HG03196 (cell line): Measurements from ENCODE around the gene RPS5.
"Not testable (repeated sequence)": the region's sequence is repeated elsewhere in the genome, so short reads cannot be mapped to it uniquely, and the experiment has no call there.

Experiments
- ATAC-seq: cut with Tn5 transposase; IDR thresholded peaks from one replicate; pipeline ENCODE4 v1.9.1; 2021; ENCODE audit not compliant: unreplicated experiment

The RPS5 gene

DNA sequence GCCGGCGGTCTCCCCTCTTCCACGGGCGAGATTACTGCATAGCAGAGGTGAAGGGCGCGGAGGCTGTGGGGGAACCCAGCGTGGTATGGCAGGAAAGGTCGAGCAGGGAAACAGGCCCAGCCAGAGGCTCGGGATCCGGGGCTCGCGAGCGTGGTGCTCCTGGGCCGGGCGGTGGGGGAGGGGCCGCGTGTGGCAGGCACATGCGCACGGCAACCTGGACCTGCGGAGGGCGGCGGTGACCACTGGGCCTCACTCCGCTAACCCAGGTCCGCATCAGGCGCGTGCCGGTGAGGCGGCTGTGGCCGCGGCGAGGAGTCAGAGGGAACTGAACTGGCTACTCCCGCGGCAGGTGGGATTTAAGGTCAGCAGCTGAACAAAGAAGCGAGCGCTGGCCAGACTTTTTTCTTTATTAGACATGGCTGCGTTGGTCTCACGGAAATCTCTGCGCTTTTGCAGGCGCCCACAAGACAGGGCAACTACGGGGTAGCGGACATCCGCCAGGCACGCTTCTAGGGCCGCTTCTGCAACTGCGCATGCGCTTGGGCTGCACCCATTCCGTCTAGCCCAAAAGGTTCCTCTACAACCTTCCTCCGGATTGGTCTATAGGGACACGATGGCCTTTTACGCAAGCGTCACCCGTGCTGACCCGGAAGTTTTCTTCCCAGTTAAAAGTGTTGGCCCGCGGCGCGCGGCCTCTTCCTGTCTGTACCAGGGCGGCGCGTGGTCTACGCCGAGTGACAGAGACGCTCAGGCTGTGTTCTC, at the start of gene RPS5:
Gene RPS5, plus strand, starts transcription at position 694 of the 762 bp plus-strand sequence. CDS start 869 bp downstream, outside the sequence.
- peak; percentile 85 for ATAC-seq

- ATAC-seq: no peak
These were observed 48.7 kb upstream of the RPS5 start for GRCh38 chr19:58338336-58338735.

- no peak for ATAC-seq
These were observed 48.1 kb upstream of the RPS5 start for GRCh38 chr19:58338825-58339558.

- no peak for ATAC-seq
These were observed 41.5 kb upstream of the RPS5 start for GRCh38 chr19:58345558-58345957.

- ATAC-seq: peak; percentile 68
These were observed 39.8 kb upstream of the RPS5 start for GRCh38 chr19:58346961-58347929.

- ATAC-seq: not testable (repeated sequence)
These were observed 39.0 kb upstream of the RPS5 start for GRCh38 chr19:58348080-58348479.

DNA sequence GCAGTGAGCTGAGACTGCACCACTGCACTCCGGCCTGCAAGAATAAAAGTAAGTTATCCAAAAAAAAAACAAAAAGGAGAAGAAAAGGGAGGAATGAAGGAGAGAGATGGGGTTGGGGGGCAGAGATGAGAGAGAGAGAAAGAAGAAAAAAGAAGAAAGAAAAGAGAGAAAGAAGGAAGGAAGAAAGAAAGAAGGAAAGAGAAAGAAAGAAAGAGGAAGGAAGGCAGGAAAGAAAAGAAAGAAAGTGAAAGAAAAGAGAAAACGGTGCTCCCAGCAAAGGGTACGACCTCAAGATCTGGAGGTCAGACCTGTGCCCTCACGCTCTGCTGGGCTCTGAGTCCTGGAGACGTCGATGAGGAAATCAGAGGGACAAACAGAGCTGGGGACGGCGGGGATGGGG, 37.5 kb upstream of the RPS5 start:
- no peak for ATAC-seq

- no peak for ATAC-seq
These were observed 36.8 kb upstream of the RPS5 start for GRCh38 chr19:58350001-58350861.

- ATAC-seq: no peak
These were observed 36.1 kb upstream of the RPS5 start for GRCh38 chr19:58350871-58351557.

- no peak for ATAC-seq
These were observed 35.6 kb upstream of the RPS5 start for GRCh38 chr19:58351558-58351878.

GRCh38 chr19:58351990-58352755, 34.9 kb upstream of the RPS5 start:
- ATAC-seq: no peak

DNA sequence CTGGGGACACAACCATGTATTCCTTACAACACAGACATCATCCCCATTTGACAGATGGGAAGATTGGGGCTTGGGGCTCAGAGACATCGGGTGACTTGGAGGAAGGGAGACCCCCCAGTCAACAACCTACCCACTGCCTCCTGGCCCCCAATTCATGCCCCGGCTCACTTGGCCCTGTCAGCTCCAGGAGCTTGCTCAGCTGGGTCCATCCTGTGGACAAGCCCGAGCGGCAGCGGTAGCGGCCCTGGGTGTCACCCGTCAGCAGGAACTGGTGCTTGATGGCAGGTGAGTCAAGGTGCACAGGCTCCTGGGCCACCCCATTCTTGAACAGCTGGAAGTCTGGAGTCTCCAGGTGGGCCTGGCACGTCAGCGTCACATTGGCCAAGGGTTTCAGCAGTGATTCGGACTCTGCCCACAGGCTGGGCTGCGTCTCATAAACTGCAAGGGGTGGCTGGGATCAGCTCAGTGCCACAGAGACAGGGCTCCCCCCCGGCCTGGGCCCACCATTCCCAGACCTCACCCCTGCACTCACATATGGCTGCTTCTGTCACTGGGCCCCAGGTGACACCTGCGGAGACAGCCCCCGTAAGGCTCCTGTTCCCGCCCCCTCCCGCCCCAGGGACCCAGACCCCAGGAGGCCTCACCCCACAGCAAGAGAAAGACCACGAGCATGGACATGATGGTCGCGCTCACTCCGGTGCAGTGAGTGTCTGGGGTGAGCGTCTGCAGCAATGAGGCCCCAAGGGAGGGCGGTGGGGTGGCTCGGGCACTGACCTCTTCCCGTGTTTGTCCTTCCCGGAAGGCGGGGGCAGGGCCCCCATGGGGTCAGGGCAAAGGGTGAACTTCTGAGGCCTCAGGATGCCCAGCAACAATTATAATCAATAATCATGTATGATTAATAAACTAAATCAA, 34.1 kb upstream of the RPS5 start, which contains the start of gene A1BG:
Gene A1BG, minus strand, starts transcription at position 733 of the 912 bp plus-strand sequence. Its CDS starts 55 bp downstream, at position 678.
- no peak for ATAC-seq

- ATAC-seq: no peak
These were observed 33.2 kb upstream of the RPS5 start for GRCh38 chr19:58353717-58354477.

DNA sequence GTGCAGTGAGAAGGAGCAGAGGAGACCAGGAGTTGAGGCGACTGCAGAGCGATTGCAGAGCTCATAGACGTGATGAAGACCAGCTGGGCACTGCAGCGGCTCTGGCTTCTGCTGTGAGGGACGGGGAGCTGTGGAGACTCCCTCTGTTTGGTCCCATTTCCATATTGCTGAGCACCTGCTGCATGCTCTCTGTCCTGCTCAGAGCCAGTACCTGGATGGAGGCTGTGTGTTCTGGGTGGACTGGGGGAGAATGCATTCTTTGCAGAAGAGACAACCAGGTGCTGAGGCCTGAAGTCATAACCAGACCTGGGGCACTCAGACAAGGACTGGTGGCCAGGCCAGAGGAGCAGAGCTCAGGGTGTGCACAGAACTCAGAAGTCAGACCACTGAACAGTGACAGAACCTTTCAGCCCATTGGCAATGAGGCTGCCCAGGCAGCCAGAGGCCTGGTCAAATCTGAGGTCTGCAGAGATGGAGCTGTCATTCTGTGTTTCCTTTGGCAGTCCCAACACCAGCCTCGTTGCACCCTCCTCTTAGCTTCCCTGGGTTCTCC, 32.5 kb upstream of the RPS5 start:
- no peak for ATAC-seq

DNA sequence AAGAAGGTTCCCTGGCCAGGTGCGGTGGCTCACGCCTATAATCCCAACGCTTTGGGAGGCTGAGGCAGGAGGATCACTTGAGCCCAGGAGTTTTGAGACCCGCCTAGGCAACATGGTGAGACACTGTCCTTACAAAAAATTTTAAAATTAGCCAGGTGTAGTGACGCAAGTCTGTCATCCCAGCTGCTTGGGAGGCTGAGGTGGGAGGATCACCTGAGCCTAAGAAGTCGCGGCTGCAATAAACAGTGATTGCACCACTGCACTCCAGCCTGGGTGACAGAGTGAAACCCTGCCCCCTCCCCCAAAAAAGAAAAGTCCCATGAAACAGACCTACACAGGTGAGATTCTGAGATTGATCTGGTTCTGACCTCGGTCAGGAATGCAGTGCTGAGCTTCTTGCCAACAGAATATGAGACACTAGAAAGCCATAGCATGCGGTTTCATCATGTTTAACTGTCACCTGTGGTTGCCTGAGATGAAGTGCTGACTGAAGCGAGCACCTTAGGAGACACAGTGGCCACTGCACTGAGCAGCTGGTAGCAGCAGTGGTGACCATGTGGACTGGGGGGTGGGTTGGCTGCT, 31.8 kb upstream of the RPS5 start:
- ATAC-seq: no peak
